VCaP (cell line): ENCODE measurements around the gene ZNF133.

ENCODE experiments used
- H3K27ac ChIP-seq: fragments of 450-650 bp; 2 replicates; pipeline ENCODE4 v1.5.1; 2017
- CTCF ChIP-seq: fragments of 450-650 bp; conservative IDR thresholded peaks from 2 replicates; pipeline ENCODE4 v1.5.1; 2017; ENCODE audit warnings: mild to moderate bottlenecking, moderate library complexity

Gene ZNF133

DNA sequence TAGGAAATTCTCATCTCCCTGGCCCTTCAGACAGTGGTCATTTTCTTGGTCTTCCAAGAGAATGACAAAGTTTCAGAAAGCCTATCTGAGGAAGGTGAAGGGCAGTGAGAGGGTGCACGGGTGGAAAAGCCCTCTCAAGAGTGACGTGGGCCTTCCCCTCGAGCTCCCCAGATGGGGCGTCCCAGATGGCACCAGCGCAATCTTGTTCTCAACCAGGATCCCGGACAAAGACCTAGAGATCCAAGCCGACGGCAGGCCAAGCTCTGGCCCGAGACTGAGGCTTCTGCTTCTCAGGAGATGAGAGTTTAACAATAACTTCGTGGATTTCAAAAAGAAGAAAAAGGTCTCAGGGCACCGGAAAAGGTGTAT is 797 bp upstream of the ZNF133 start:
- peak overlapping the region; percentile 86 for H3K27ac ChIP-seq
- no peak for TF ChIP-seq CTCF

GRCh38 chr20:18288749-18289267 is 481 bp downstream of the ZNF133 start:
- peak overlapping the region; percentile 86 for H3K27ac ChIP-seq
- TF ChIP-seq CTCF, result no peak; the same call in 1 of the 2 replicates

DNA sequence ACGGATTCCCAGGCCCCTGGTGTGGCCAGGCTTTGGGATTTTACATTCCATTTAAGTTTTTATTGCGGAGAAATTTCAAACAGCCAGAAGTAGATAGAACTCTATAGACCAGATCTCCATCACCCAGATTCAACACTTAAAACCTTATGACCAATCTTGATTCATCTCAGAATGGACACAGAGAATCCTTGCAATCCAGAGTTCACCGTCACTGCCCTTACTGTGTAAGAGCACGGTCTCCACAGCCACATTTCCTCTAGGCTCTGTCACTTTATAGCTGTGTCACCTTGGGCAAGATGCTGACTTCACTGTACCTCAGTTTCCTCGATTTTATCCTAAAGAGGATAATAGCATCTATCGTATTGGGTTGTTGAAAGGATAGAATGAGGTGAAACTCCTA is 979 bp downstream of the ZNF133 start:
- TF ChIP-seq CTCF, result no peak
- H3K27ac ChIP-seq, result peak overlapping the region; percentile 86; the same call in 1 of the 2 replicates

- H3K27ac ChIP-seq, result no peak overlapping the region
- TF ChIP-seq CTCF, result no peak
These were observed 11.0 kb downstream of the ZNF133 start for GRCh38 chr20:18299364-18299763.

GRCh38 chr20:18304618-18305017 is 16.3 kb downstream of the ZNF133 start:
- peak; percentile 27; the same call in 1 of the 2 replicates for TF ChIP-seq CTCF

DNA sequence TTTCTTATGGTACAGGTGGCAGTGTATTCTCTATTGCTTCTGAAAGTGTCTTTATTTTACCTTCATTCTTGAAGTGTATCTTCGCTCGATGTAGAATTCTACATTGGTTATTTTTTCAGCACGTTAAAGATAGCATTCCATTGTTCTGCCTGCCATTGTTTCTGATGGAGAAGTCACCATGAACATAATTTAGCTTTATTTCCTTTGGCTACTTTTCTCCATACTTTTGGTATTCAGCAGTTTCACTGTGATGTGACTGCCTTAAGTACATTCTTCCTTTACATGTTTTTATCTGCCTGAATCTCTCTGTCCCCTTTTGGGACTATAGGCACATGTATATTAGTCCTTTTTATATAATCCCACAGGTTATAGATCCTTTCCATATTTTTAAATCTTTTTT is 19.0 kb downstream of the ZNF133 start:
- H3K27ac ChIP-seq, result no peak overlapping the region
- no peak for TF ChIP-seq CTCF

More at GRCh38 chr20:18304618-18305017, 16.3 kb downstream of the ZNF133 start:
- H3K27ac ChIP-seq, result no peak overlapping the region

- H3K27ac ChIP-seq, result no peak overlapping the region
These were observed 21.7 kb downstream of the ZNF133 start for GRCh38 chr20:18310051-18310450.

More at GRCh38 chr20:18310051-18310450, 21.7 kb downstream of the ZNF133 start:
- TF ChIP-seq CTCF, result no peak
